ENCODE results near the gene MCL1. TPM values are rescaled to one million over a fixed set of nuclear protein-coding genes. Genes with fewer than 3 reads are reported as not detected.
A peak's percentile ranks its signal among the peaks of the same experiment; 100 is the strongest.

MCL1 gene
- total RNA-seq, 4 donors from 2014 or later: 212 to 353 (median 317) TPM

DNA sequence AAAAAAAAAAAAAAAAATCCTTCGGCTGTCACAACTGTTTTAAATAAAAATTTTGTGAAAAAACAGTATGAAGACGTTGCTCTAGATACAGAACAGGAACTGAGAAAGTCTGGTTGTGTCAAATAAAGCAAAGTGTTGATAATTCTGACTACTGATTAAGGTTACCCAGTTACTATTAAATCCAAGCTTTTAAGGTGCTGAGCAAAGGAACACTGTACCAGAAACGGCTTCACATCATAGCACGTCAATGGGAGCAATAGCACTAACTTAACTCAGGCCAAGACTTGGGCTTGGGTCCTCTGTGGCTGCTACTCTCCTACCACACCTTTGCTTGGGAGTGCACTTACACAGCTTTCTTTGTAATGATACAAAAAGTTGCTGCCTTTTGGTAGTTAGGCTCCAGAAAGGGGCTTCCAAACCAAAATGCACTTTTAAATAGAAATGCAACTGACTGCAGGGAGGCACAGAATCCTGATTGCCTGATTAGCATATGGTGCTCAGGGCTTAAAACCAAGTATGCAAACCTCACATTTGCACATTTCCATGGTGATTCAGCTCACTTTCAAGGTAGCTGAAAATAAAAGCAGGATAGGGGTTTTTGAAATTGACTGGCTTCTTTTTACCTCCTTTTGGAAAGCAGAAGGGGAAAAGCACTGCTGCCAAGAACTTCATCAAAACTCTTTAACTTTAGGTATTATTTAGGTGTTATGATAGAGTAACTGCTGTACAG, 6.3 kb downstream of the MCL1 start:
- ATAC-seq: no peak
- no peaks in the 10 kb centered on the region for H3K27me3 ChIP-seq
- peaks cover 0 to 70% of the 10 kb centered on the region in 2 donors for H3K36me3 ChIP-seq
- H3K27ac ChIP-seq: peak overlapping the region; percentile 11 to 100 (median 86)
- H3K4me3 ChIP-seq: peak overlapping the region in 1 of 2 donors; percentile 97
- WGBS, 2 donors (ENCODE audit: low coverage in 1 of 2): 32 to 34% methylated on average over 4 of the region's 4 CpGs
- H3K9me3 ChIP-seq: no peaks in the 10 kb centered on the region
- H3K4me1 ChIP-seq: peaks cover 35 to 76% (median 55%) of the 10 kb centered on the region in 3 donors
- TF ChIP-seq POLR2AphosphoS5 (IDR thresholded peaks at IDR 0.05) (peak; percentile 57), POLR2A (IDR thresholded peaks at IDR 0.05) (peak in 1 of 2 donors; percentile 24), EP300 (IDR thresholded peaks at IDR 0.05) (no peak)
- TF ChIP-seq, protein P1, sequence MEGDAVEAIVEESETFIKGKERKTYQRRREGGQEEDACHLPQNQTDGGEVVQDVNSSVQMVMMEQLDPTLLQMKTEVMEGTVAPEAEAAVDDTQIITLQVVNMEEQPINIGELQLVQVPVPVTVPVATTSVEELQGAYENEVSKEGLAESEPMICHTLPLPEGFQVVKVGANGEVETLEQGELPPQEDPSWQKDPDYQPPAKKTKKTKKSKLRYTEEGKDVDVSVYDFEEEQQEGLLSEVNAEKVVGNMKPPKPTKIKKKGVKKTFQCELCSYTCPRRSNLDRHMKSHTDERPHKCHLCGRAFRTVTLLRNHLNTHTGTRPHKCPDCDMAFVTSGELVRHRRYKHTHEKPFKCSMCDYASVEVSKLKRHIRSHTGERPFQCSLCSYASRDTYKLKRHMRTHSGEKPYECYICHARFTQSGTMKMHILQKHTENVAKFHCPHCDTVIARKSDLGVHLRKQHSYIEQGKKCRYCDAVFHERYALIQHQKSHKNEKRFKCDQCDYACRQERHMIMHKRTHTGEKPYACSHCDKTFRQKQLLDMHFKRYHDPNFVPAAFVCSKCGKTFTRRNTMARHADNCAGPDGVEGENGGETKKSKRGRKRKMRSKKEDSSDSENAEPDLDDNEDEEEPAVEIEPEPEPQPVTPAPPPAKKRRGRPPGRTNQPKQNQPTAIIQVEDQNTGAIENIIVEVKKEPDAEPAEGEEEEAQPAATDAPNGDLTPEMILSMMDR (IDR thresholded peaks at IDR 0.05): no peak

DNA sequence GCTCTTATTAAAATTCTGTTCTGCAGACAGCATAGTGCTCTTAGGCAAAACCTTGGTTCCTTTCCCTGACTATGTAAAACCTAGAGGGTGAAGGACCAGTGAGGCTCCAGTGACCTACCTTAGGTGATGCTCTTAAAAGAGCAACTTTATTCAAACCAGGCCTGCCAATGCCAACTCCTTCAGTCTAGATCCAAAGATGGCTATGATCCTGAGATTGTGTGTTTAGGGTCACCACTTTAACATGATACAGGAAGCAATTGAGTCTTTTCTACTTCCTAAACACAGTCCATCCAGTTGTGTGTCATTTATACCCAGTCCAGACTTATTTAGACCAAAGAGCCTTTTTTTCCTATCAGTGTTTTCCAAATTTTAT, 10.8 kb downstream of the MCL1 start:
- H3K4me3 ChIP-seq: peak overlapping the region; percentile 25 to 50
- H3K4me1 ChIP-seq: peaks cover 67 to 97% (median 87%) of the 10 kb centered on the region in 3 donors
- H3K27me3 ChIP-seq: no peaks in the 10 kb centered on the region
- peaks cover 0 to 31% of the 10 kb centered on the region in 2 donors for H3K36me3 ChIP-seq
- TF ChIP-seq POLR2AphosphoS5 (IDR thresholded peaks at IDR 0.05) (no peak), POLR2A (IDR thresholded peaks at IDR 0.05) (no peak), EP300 (IDR thresholded peaks at IDR 0.05) (no peak)
- TF ChIP-seq, protein P1 (IDR thresholded peaks at IDR 0.05): no peak
- H3K27ac ChIP-seq: peak overlapping the region; percentile 95 to 100 (median 98)
- no peaks in the 10 kb centered on the region for H3K9me3 ChIP-seq
- ATAC-seq: no peak

DNA sequence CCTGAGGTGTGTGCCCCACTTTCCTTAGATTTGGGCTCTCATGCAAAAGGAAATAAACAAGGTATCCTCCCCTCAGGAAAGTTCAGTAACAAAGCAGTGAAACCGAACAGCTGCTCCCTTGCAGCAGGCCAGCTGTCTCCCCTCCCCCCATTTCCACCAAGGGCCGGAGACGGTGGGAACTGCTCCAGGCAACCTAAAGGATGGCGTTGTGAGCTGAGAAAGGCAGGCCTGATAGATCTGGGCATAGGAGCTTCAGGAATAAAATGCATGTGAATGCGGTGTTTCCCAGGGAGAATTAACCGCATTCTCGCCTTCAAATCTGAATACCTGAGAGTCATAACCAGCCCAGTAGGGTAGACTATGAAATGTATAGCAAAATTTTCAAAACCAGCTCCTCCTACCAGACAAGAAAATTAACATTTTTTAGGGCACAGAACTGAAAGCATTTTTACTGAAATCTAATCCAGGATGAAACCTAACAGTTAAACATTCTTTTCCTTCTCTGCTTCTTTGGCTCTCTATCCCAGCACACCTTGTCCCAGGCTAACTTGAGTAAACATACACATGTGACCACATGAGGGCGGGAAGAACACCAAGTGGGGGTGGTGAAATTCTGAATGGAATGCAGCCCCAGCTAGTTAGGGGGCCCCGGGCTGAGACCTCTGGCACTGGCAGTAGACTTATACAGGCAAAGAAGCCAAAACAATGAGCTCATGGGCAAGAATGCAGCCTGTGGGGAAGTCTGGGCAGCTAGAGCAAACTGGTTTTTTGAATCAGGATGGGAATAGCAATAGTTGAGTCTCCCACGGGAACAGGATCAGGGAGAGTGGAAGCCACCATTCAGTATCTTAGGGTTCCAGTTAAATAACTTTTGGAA, 11.5 kb downstream of the MCL1 start:
- Histone ChIP-seq H3K4me3 (peak overlapping the region; percentile 50 to 65), H3K27me3 (no peaks in the 10 kb centered on the region), H3K36me3 (peaks cover 0 to 24% of the 10 kb centered on the region in 2 donors), H3K4me1 (peaks cover 69 to 97% (median 87%) of the 10 kb centered on the region in 3 donors), H3K9me3 (no peaks in the 10 kb centered on the region), H3K27ac (peak overlapping the region; percentile 95 to 100 (median 98))
- peak; percentile 89 for ATAC-seq
- WGBS, 2 donors (ENCODE audit: low coverage in 1 of 2): 5% methylated on average over 8 to 9 of the region's 10 CpGs
- TF ChIP-seq, protein P1 (IDR thresholded peaks at IDR 0.05): no peak
- TF ChIP-seq POLR2AphosphoS5 (IDR thresholded peaks at IDR 0.05) (peak; percentile 99), EP300 (IDR thresholded peaks at IDR 0.05) (peak; percentile 33), POLR2A (IDR thresholded peaks at IDR 0.05) (peak in 1 of 2 donors; percentile 10)

DNA sequence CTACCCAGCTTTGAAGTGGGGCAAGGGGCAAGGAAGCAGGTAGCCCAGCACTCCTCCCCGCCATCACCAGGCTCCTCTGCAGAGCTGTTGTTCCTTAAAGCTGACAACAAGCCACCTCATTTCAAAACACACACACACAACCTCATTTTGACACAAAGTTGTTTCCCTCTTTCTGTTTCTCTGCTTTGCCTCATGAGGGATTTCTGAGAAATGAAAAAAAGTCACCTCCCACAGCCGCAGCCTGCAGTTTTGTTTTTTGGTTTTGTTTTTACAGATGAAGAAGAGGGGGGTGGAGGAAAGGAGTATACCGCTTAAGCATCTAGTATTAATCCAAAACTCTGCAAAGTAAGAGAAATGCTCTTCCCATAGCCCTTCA, 12.1 kb downstream of the MCL1 start:
- no peak for ATAC-seq

More for the DNA sequence above, 12.1 kb downstream of the MCL1 start:
- no peaks in the 10 kb centered on the region for H3K27me3 ChIP-seq
- no peak for TF ChIP-seq EP300 (IDR thresholded peaks at IDR 0.05)
- TF ChIP-seq, protein P1 (IDR thresholded peaks at IDR 0.05): peak in 1 of 4 experiments; percentile 4
- no peak for TF ChIP-seq POLR2A (IDR thresholded peaks at IDR 0.05)
- peak; percentile 57 for TF ChIP-seq POLR2AphosphoS5 (IDR thresholded peaks at IDR 0.05)
- WGBS, 2 donors (ENCODE audit: low coverage in 1 of 2): 0 to 25% methylated on average over 2 of the region's 3 CpGs
- H3K36me3 ChIP-seq: peaks cover 0 to 18% of the 10 kb centered on the region in 2 donors
- H3K27ac ChIP-seq: peak overlapping the region; percentile 95 to 100 (median 98)
- peaks cover 73 to 97% (median 89%) of the 10 kb centered on the region in 3 donors for H3K4me1 ChIP-seq
- peak overlapping the region; percentile 50 to 65 for H3K4me3 ChIP-seq
- H3K9me3 ChIP-seq: no peaks in the 10 kb centered on the region

All from gastroesophageal sphincter (tissue), 4 donors.